HFFc6 (cell line): Measurements from ENCODE around the gene MED8. TPM values are rescaled to one million over a fixed set of nuclear protein-coding genes. Genes with fewer than 3 reads are reported as not detected.

Experiments used
- DNase-seq: peaks from one replicate; pipeline ENCODE4 v3.0.0-alpha.2; 2018
- H3K27ac Mint-ChIP-seq: 2 replicates; pipeline ENCODE4 v1.8.0; 2020; ENCODE audit warnings: mild to moderate bottlenecking, mixed read lengths
- H3K27me3 Mint-ChIP-seq: 2 replicates; pipeline ENCODE4 v1.8.0; 2021; ENCODE audit warnings: mild to moderate bottlenecking, moderate library complexity, mixed read lengths; ENCODE audit not compliant: insufficient read depth
- H3K36me3 Mint-ChIP-seq: 2 replicates; pipeline ENCODE4 v1.8.0; 2021; ENCODE audit warnings: low read depth, mixed read lengths
- H3K4me1 Mint-ChIP-seq: 2 replicates; pipeline ENCODE4 v1.8.0; 2020; ENCODE audit warnings: low read depth, mixed read lengths
- H3K4me3 Mint-ChIP-seq: 2 replicates; pipeline ENCODE4 v1.8.0; 2020; ENCODE audit warnings: mild to moderate bottlenecking, moderate library complexity, mixed read lengths
- H3K9me3 Mint-ChIP-seq: 2 replicates; pipeline ENCODE4 v1.8.0; 2020; ENCODE audit warnings: mild to moderate bottlenecking, mixed read lengths
- total RNA-seq, 6 experiments: library from RNA; stranded (reverse); fragmentation: NEBNext Ultra II Directional; extraction: Animal tissue kit (Norgen Biotek cat#: 25700); gene quantifications; 2 replicates in 1 of 6; 3 replicates in 5 of 6; pipeline ENCODE4 v1.2.3, GENCODE V29; 2021
- TF ChIP-seq, protein P1 (sequence below): fragments of 200-600 bp; sonication (generic); IDR thresholded peaks from 2 replicates; pipeline ENCODE4 v1.5.0; 2021; ENCODE audit warnings: antibody characterized with exemption, mild to moderate bottlenecking

The MED8 gene
- total RNA-seq, 6 experiments from 2014 or later = 56.0 to 64.0 (median 60.8) TPM

DNA sequence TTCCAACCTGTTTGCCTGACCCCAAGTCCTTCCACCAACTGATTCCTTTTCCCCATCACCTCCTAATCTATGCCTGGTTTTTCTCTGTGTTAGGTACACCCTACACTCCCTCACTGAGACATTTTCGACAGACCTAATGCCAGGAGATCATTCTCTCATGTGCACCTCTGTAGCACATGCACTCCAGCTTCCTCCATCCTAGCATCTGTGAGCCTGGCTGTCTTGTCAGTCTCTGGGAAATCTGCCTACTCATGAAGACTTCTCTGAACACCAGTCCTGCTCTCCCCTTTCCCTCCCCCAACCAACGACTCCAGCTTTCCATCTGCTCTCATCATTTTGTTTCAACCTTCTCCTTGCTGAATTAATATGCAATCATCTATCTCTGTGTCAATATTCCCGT is 987 bp downstream of the MED8 start:
- Mint-ChIP-seq H3K4me1 (peaks cover 44% of the 10 kb centered on the region), H3K27ac (peak overlapping the region; percentile 98)

DNA sequence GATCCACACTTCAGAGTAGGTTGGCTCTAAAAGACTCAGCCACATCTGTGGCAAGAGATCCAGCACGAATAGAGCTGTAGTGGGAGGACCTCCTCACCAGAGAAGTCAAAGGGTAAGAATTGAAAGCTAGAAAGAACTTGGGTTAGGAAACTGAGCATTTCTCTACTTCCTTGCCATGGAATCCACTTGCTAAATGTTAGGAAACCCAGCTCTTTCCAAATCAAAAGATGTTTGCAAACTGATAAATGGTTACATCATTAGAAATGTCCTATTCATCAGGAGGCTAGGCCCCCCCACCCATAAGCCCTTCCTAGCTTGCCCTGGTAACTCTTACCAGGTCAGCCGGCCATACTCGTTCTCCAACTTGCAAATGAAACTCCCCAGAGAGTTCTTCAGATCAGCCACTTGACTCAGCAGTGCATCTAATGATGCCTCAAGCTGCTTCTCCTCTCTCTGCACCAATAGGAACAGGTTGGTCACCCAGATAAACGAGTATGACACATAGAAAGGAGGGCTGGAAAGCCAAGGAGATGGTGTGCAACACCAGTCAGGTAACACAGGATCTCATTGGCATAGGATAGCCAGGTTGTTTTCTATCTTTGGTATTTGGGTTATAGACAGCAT is 1.5 kb downstream of the MED8 start:
- TF ChIP-seq, protein P1, sequence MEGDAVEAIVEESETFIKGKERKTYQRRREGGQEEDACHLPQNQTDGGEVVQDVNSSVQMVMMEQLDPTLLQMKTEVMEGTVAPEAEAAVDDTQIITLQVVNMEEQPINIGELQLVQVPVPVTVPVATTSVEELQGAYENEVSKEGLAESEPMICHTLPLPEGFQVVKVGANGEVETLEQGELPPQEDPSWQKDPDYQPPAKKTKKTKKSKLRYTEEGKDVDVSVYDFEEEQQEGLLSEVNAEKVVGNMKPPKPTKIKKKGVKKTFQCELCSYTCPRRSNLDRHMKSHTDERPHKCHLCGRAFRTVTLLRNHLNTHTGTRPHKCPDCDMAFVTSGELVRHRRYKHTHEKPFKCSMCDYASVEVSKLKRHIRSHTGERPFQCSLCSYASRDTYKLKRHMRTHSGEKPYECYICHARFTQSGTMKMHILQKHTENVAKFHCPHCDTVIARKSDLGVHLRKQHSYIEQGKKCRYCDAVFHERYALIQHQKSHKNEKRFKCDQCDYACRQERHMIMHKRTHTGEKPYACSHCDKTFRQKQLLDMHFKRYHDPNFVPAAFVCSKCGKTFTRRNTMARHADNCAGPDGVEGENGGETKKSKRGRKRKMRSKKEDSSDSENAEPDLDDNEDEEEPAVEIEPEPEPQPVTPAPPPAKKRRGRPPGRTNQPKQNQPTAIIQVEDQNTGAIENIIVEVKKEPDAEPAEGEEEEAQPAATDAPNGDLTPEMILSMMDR = no peak
- Mint-ChIP-seq H3K4me1 (peaks cover 44% of the 10 kb centered on the region), H3K27ac (peak overlapping the region; percentile 98), H3K4me3 (peak overlapping the region; percentile 99), H3K27me3 (peaks cover 4% of the 10 kb centered on the region), H3K9me3 (no peaks in the 10 kb centered on the region), H3K36me3 (peaks cover 44% of the 10 kb centered on the region)
- peak; percentile 32 for DNase-seq

More for the DNA sequence above, 987 bp downstream of the MED8 start:
- Mint-ChIP-seq H3K36me3 (peaks cover 39% of the 10 kb centered on the region), H3K9me3 (no peaks in the 10 kb centered on the region), H3K27me3 (peaks cover 4% of the 10 kb centered on the region), H3K4me3 (peak overlapping the region; percentile 99)
- TF ChIP-seq, protein P1 = no peak
- no peak for DNase-seq

DNA sequence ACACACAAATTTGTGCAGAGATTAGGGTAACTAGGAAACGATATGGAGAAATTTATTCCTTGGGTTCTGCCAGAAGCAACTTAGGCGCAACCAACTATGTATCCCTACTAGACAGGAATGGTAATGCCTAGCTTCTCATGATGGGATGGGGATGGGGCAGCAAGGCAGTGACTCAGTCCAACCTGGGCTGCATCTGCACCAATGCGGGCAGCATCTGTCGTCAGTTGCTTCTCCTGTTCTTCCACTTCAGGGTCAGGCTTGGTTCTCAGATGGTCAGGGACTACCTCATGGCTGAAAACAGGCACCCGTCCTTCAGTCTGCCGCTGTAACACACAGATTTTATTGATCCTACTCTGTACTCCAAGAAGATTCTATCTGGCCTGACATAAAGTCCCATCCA is 2.9 kb downstream of the MED8 start:
- no peak for DNase-seq
- Mint-ChIP-seq H3K27ac (peak overlapping the region; percentile 46), H3K4me1 (peaks cover 51% of the 10 kb centered on the region), H3K36me3 (peaks cover 56% of the 10 kb centered on the region), H3K9me3 (no peaks in the 10 kb centered on the region), H3K4me3 (no peak overlapping the region), H3K27me3 (peaks cover 7% of the 10 kb centered on the region)
- TF ChIP-seq, protein P1 = no peak

DNA sequence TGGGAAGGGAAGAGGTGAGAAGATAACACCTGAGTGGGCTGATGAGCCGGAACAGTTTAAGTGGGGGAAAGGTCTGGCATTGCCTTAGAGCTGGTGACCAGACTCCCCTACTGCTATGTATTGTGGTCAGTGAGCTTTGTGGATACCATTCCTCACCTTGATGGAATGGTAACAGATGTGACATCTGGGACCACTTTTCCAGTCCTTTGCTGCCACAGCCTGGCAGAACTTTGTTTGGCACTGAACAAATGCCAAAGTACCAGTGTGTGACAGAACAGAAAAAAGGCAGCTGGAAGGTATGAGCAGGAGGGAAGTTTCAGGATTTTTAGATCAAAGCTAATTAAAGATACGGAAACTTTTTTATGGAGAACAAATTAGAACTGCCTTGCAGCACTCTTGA is 6.2 kb downstream of the MED8 start:
- peak overlapping the region; percentile 21; the same call in 1 of the 2 replicates for H3K27ac Mint-ChIP-seq
- no peak for DNase-seq
- no peak overlapping the region for H3K4me3 Mint-ChIP-seq
- peaks cover 46% of the 10 kb centered on the region for H3K4me1 Mint-ChIP-seq
- H3K36me3 Mint-ChIP-seq = peaks cover 53% of the 10 kb centered on the region
- H3K9me3 Mint-ChIP-seq = no peaks in the 10 kb centered on the region
- H3K27me3 Mint-ChIP-seq = 0 out of 2 replicates have a peak, but pooled peaks cover 3% of the 10 kb centered on the region
- TF ChIP-seq, protein P1 = peak; percentile 43

DNA sequence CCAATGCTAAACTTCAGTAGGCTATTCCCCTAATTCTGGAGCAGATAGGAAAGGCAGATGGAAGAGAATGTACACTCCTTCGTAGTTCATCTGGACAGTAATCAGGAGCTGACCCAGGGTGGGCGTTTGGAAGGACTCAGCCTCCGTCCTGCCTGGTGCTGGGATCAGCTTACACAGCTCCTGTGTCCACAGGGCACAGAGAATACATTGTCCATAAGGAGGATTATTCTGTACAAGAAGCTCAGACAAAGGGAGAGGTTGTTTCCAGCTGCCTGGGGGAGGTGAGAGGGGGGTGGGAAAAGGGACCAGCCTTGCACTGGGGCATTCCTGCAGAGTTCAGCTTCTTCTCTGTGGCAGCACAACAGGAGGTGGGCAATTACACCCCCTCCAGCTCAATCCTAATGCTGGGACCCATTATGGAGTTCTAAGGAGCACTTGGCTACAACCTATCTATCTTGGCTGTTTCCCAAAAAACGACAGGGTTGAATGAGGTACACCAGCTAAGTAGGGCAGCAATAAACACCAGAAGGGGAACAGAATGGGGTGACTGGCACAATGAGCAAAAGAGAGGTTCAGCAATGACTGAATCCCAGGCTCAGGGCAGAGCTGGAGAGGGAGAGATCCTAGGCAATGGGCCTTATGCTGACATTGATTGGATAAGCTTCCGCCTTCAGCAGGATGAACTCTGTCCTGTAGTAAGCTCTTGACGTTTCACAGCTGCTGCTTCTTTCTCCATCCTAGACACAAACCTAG is 7.4 kb downstream of the MED8 start:
- peak overlapping the region; percentile 48 for H3K27ac Mint-ChIP-seq
- no peak overlapping the region for H3K4me3 Mint-ChIP-seq
- no peak for DNase-seq
- peaks cover 5% of the 10 kb centered on the region; the same call in 1 of the 2 replicates for H3K27me3 Mint-ChIP-seq
- TF ChIP-seq, protein P1 = no peak
- peaks cover 46% of the 10 kb centered on the region for H3K36me3 Mint-ChIP-seq
- no peaks in the 10 kb centered on the region for H3K9me3 Mint-ChIP-seq
- peaks cover 33% of the 10 kb centered on the region for H3K4me1 Mint-ChIP-seq
